Adrenal gland (tissue), 5 donors: ENCODE results near the gene PKD1.

Source experiments
- POLR2A ChIP-seq, 2 donors: fragments of 450-650 bp; IDR thresholded peaks; one replicate each; pipeline ENCODE4 v1.6.1; 2017; ENCODE audit warnings: antibody characterized with exemption in 2 of 2, mild to moderate bottlenecking in 2 of 2, moderate library complexity in 1 of 2
- TF ChIP-seq, protein P1 (sequence below), 6 experiments: fragments of 450-650 bp in 4 of 6; fragments of 200-600 bp in 2 of 6; sonication (generic) in 1 of 6; IDR thresholded peaks; 1 replicate in 5 of 6; 2 replicates in 1 of 6; pipeline versions ENCODE4 v1.5.1 to v1.8.0; 2016 to 2021; ENCODE audit warnings: antibody characterized with exemption in 6 of 6, mild to moderate bottlenecking in 2 of 6, moderate library complexity in 1 of 6
- donor health status: DM: no; HTN: no; CAD: no.

DNA sequence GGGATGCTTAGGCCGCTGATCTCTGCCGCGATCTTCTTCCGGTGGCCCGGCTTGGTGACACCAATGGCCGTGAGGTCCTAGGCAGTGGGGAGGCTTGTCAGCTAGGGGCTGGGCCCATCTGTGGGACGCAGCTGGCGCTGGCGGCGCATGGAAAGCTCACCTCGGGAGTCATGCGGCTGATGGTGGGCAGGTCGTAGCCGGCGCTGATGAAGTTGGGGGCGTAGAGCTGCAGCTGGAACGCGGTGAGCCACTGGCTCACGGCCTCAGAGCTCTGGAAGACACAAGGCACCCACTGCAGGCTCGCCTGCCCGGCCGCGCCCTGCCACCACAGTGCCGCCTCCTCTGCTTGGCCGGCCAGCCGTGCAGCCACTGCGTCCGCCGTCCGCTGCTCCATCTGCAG, 48.0 kb upstream of the PKD1 start:
- TF ChIP-seq, protein P1, sequence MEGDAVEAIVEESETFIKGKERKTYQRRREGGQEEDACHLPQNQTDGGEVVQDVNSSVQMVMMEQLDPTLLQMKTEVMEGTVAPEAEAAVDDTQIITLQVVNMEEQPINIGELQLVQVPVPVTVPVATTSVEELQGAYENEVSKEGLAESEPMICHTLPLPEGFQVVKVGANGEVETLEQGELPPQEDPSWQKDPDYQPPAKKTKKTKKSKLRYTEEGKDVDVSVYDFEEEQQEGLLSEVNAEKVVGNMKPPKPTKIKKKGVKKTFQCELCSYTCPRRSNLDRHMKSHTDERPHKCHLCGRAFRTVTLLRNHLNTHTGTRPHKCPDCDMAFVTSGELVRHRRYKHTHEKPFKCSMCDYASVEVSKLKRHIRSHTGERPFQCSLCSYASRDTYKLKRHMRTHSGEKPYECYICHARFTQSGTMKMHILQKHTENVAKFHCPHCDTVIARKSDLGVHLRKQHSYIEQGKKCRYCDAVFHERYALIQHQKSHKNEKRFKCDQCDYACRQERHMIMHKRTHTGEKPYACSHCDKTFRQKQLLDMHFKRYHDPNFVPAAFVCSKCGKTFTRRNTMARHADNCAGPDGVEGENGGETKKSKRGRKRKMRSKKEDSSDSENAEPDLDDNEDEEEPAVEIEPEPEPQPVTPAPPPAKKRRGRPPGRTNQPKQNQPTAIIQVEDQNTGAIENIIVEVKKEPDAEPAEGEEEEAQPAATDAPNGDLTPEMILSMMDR (IDR thresholded peaks at IDR 0.05) = no peak
- no peak for TF ChIP-seq POLR2A (IDR thresholded peaks at IDR 0.05)
